Pons (tissue), 1 donor: ENCODE data around the gene MBD1.
"Not testable (repeated sequence)": the region's sequence is repeated elsewhere in the genome, so short reads cannot be mapped to it uniquely, and the experiment has no call there.

ENCODE experiments used
- DNase-seq: peaks from one replicate; pipeline ENCODE4 v3.0.0-alpha.2; 2016; ENCODE audit warnings: low spot score

MBD1 gene, protein sequence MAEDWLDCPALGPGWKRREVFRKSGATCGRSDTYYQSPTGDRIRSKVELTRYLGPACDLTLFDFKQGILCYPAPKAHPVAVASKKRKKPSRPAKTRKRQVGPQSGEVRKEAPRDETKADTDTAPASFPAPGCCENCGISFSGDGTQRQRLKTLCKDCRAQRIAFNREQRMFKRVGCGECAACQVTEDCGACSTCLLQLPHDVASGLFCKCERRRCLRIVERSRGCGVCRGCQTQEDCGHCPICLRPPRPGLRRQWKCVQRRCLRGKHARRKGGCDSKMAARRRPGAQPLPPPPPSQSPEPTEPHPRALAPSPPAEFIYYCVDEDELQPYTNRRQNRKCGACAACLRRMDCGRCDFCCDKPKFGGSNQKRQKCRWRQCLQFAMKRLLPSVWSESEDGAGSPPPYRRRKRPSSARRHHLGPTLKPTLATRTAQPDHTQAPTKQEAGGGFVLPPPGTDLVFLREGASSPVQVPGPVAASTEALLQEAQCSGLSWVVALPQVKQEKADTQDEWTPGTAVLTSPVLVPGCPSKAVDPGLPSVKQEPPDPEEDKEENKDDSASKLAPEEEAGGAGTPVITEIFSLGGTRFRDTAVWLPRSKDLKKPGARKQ

DNA sequence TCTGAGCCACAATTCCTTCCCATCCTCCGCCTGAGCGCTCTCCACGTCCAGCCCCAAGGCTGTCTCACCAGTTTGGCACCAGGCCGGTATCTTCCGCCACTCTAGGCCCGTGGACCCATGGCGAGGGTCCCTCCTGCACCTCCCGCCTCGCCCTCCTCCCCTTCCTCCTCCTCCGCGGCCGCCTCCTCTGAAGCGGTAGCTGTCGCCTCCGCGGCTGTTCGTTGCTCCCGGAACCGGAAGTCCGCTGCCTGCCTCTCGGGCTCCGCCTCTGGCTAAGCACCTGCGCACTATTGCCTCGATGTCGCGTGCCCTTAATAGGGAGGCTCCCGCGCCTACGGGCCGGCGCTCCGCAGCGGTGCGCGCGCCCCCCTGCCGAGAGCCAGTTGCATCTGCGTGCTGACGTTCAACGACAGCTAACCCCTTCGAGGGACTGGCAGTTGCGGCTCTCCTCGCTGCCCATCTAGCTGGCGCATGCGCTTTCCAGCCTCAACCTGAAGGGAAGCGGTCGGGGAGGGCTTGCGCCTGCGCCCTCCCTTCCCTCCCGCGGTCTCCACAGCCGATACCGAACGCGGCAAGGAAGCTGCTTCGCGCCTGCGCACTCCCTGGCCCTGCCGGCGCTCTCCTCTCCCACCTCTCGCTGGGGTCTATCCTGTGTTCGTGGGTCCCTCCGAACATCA is at the start of gene MBD1:
TSS of gene MBD1 (minus strand) at position 229 of the 677 bp plus-strand sequence. CDS start 1,531 bp downstream, outside the sequence.
- peak; percentile 99 for DNase-seq

GRCh38 chr18:50330176-50330575 is 48.9 kb upstream of the MBD1 start:
- DNase-seq = no peak

- no peak for DNase-seq
Measured at GRCh38 chr18:50327983-50328382, 46.7 kb upstream of the MBD1 start.

DNA sequence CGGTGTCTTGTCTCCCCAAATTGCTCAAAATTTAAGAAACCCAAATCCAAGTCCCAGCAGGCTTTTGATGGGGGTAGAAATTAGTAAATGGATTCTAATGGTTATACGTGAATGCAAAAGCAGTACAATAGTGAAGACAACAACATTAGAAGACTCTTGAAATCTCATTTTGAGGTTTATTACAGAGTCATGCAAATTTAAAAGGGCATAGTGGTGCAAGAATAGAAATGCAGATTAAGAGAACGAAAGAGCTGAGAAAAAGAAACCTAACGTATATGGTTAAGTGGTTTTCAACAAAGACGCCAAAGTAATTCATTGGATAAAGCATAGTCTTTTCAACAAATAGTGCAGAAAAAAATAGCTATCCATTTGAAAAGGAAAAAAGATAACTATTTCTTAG is 39.4 kb upstream of the MBD1 start:
- no peak for DNase-seq

DNA sequence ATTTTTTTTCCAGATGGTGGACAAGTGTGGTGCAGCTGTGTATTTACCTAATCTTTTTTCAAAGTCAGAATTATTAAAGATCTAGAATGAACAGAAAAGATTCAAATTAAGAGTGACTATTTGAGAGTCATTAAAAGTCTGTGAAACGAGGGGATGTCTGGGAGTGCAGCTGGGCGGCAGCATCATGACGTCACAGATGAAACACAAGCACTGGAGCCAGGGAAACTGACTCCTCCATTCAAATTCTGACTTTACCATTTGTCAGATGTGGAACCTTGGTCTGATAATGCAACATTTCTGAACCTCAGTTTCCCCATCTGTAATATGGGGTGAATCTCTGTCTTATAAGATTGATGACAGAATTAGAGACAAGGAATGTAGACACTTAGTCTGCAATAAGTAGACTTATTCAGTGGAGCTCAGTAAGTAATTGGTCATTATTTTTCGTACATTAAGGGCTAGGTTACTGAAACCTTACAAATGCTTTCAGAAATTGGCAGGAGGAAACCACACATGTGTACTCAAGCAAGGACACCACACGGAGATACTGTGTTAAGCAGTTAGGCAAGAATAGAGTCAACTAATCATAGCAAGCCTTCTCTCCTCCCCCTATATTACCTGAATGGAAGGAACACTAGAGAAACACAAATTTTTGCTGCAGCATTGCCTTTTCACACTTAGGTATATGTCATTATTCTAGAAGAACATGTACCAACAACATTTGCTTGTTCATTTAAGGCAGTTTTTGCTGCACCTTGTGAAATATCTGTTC is 34.0 kb upstream of the MBD1 start:
- no peak for DNase-seq

DNA sequence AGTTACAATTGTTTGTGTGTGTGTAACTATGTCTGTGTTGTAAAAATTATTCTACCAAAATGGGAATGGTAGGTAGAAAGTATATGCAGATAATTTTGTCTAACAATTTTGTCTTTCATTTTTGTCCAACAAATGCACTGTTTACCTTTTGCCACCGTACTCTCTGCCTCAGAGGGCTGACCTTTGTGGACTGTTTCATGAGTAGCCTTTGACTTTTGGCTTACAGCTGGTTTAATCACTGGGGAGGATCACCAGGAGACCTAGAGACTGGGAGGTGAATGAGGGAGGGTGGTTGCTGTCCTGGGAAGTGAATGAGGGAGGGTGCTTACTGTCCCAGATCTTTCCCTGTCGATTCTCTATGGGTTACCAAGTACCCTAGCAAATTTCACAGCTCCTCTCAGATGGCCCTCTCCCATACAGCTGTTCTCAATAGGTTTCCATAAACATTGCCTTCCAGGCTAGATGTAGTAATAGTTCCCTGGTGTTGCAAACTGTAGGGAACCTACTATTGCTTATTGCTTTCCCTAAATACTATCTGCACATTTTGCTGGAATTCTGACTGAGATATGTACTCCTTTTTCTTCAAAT is 32.6 kb upstream of the MBD1 start:
- DNase-seq = no peak

GRCh38 chr18:50313031-50313607 is 31.8 kb upstream of the MBD1 start:
- no peak for DNase-seq

DNA sequence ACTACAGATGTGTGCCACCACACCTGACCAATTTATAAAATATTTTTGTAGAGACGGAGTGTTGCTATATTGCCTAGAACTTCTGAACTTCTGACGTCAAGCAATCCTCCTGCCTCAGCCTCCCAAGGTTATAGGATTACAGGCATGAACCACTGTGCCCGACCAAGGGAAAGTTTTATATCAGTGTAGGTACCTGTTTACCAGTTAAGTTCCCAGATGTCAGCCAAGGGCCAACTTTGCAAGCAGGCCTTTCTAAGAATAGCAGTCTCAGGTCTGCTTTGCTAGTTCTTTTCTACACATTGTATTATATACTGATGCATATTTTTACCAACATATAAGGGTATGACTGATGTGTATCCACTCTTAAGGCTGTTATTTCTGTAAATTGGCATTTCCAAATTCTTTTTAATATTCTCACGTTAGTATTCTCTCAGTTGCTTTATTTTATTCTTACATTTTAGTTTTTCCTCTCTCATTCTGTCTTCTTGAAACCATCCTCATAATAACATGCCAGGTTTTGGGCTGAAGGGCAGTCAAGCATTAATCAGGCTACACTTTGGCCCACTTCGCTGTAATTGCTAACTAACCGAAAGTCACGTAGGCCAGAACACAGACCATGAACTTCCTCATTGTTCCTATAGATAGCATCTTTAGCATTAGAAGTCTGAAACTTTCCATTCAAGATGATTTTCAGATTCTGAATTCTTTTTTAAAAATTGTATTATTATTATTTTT is 31.1 kb upstream of the MBD1 start:
- DNase-seq = no peak

DNA sequence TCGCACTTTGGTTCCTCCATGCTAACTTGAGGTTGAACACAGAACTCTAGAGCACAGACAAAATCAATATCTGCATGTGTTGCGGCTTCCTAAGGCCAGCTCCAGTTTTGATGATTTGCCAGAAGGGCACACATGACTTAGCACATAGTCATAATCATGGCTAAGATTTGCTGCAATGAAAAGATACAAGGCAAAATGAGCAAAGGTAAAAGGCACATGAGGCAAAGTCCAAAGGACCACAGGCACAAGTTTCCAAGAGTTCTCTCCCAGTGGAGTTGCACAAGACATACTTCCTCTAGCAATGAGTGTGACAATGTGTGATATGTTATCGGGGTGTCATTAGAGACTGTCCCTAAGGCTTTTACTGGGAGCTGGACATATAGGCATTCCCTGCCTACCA is 30.3 kb upstream of the MBD1 start:
- no peak for DNase-seq

DNA sequence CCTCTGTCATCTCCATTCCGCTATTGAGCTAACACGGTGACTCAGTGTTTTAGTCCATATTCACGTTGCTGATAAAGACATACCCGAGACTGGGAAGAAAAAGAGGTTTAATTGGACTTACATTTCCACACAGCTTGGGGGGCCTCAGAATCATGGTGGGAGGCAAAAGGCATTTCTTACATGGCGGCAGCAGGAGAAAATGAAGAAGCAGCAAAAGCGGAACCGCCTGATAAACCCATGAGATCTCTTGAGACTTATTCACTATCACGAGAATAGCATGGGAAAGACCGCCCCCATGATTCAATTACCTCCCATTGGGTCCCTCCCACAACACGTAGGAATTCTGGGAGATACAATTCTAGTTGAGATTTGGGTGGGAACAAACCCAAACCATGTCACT is 28.8 kb upstream of the MBD1 start:
- no peak for DNase-seq

GRCh38 chr18:50308851-50309250 is 27.5 kb upstream of the MBD1 start:
- DNase-seq = not testable (repeated sequence)

DNA sequence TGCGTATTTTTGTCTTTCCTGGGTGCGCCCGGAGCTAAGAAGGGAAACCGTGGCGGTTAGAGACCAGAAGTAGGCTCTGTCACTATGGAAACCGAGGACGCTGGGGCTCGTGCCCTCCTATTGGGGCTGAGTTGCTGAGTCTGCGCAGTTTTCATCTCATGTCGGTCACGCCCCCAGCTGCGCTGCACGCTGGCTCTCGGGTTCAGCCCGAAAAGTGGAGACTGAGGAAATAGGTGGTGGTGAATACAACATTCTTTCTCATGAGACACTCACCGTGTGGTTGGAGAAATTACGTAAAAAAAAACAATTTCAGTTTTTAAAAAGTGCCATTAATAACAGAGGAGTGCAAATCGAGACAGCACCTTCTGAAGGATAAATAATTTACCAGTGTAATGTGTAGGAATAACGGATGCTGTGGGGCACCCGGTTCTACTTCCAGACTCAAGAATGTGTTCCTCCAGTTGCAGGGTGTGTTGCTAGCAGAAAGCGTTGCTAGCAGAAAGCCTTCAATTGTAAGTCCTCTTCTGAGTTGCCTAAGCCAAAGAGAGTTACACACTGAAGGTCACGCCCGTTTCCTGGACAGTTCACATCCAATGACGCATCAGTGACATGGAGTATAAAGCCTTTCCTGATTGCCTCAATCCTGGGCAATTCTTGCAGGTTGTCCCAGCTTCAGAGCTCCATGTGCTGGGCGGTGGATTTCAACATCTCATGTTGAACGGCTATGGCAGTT is 26.6 kb upstream of the MBD1 start:
- DNase-seq = peak; percentile 86

- DNase-seq = no peak
Measured at GRCh38 chr18:50307400-50307737, 26.0 kb upstream of the MBD1 start.

DNA sequence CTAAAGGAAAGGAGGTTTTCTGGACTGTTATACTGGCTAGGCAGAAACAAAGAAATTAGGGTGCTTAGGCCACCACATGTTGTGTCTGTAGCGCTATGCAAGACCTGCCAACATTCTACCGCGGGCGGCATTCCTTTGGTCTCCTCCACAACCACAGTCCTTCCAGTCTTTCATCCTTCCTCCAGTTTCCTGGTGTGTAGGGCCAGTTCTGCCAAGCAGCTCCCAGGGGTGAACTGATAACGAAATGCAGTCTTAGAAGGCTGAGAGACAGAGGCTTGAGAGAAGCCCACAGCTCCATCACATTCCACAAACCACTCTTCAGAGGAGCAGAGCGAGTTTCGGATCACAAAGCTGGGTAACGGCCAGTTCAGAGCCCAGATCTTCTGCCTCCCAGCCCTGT is 25.6 kb upstream of the MBD1 start:
- DNase-seq = no peak

DNA sequence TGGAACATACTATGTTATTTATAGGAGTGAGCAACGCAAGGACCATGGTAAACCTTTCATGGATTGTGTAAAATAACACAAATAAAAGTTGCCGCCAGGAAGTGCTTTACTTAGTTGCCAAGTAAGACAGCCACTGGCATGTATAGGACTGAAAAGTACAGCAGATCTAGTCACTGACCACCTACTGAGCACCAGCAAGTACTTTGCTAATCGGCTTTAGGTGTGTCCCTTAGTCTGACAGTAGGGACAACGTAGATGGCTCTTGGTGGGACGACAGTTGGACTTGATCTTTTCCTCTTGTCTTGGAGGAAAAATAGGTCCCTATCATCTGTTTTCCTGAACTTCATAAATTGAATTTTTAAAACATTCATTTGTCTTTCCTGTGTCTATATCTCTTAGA is 19.8 kb upstream of the MBD1 start:
- no peak for DNase-seq

- DNase-seq = no peak
Measured at GRCh38 chr18:50299626-50300388, 18.5 kb upstream of the MBD1 start.

GRCh38 chr18:50298443-50299284 is 17.3 kb upstream of the MBD1 start:
- DNase-seq = no peak

GRCh38 chr18:50297621-50298442 is 16.5 kb upstream of the MBD1 start:
- DNase-seq = peak; percentile 69
